Endothelial cell of umbilical vein (primary cell): Measurements from ENCODE around the gene CYTH1. TPM values are rescaled to one million over a fixed set of nuclear protein-coding genes. Genes with fewer than 3 reads are reported as not detected.

Source experiments
- BruUV-seq: library from RNA; stranded (reverse); fragments of 400-500 nt; replicated peaks from 2 replicates; lab custom pipeline; 2021; lab: Mats Ljungman, UMichigan
- CTCF ChIA-PET: fragments of 300-600, 350-600 bp; sonication (Branson Sonifier 250); formaldehyde crosslinking; loops from one replicate; lab custom pipeline; 2021; ENCODE audit warnings: antibody characterized with exemption, inconsistent platforms; lab: Charles Lee
- POLR2A ChIA-PET: fragments of 300-600, 350-600 bp; sonication (Branson Sonifier 250); formaldehyde crosslinking; loops from one replicate; lab custom pipeline; 2021; ENCODE audit warnings: antibody characterized with exemption, inconsistent platforms; lab: Charles Lee
- DNase-seq: peaks from one replicate; pipeline ENCODE4 v3.0.0-alpha.2; 2011; ENCODE audit warnings: low read depth, low spot score
- FAIRE-seq: peaks from 2 replicates; lab custom pipeline; 2011; peaks lifted over from hg19 to GRCh38; lab: Jason Lieb, UNC
- H2AFZ ChIP-seq: 2 replicates; pipeline ENCODE4 v1.6.0; 2012; ENCODE audit warnings: low read depth, low read length, control low read depth, inconsistent platforms
- H3K27ac ChIP-seq: 2 replicates; pipeline ENCODE4 v1.5.1; 2011; ENCODE audit warnings: low read depth, mild to moderate bottlenecking, control low read depth, low read length, moderate library complexity; ENCODE audit not compliant: insufficient read depth
- H3K27me3 ChIP-seq, 2 experiments: 2 replicates each; pipeline versions ENCODE4 v1.6.0 to v1.6.1; 2011; ENCODE audit warnings: low read length in 2 of 2, mixed read lengths in 1 of 2; ENCODE audit not compliant: control insufficient read depth in 2 of 2, insufficient read depth in 2 of 2
- H3K36me3 ChIP-seq, 2 experiments: 2 replicates in 1 of 2; 3 replicates in 1 of 2; pipeline ENCODE4 v1.5.1; 2011; ENCODE audit warnings: low read length in 2 of 2, mild to moderate bottlenecking in 1 of 2, moderate library complexity in 1 of 2; ENCODE audit not compliant: control insufficient read depth in 2 of 2, insufficient read depth in 2 of 2; ENCODE audit errors: extremely low read depth in 1 of 2
- H3K4me1 ChIP-seq: 3 replicates; pipeline ENCODE4 v1.5.1; 2011; ENCODE audit warnings: mild to moderate bottlenecking, low read length; ENCODE audit not compliant: control insufficient read depth, insufficient read depth; ENCODE audit errors: extremely low read depth
- H3K4me2 ChIP-seq: 2 replicates; pipeline ENCODE4 v1.6.1; 2011; ENCODE audit warnings: low read length, control low read depth, mixed read lengths; ENCODE audit not compliant: insufficient read depth
- H3K4me3 ChIP-seq, 3 experiments: fragments of 200-600 bp in 1 of 3; sonication (generic), shearing (Covaris generic) in 1 of 3; replicated peaks in 1 of 3; 2 replicates each; pipeline ENCODE4 v1.5.1; 2011 to 2016; ENCODE audit warnings: control low read depth in 3 of 3, low read length in 3 of 3, mild to moderate bottlenecking in 2 of 3, inconsistent platforms in 1 of 3, low read depth in 1 of 3, moderate library complexity in 1 of 3; ENCODE audit not compliant: insufficient read depth in 1 of 3
- H3K79me2 ChIP-seq: 2 replicates; pipeline ENCODE4 v1.6.0; 2012; ENCODE audit warnings: low read length, inconsistent platforms; ENCODE audit not compliant: control insufficient read depth, insufficient read depth
- H3K9ac ChIP-seq: replicated peaks from 2 replicates; pipeline ENCODE3; 2011; ENCODE audit warnings: low read length, control low read depth; ENCODE audit not compliant: insufficient read depth; ENCODE audit errors: extremely low read depth
- H3K9me1 ChIP-seq: replicated peaks from 3 replicates; pipeline ENCODE4 v1.6.0; 2011; ENCODE audit warnings: mild to moderate bottlenecking, low read length; ENCODE audit not compliant: control insufficient read depth, insufficient read depth; ENCODE audit errors: extremely low read depth
- H3K9me3 ChIP-seq: replicated peaks from 2 replicates; pipeline ENCODE4 v1.5.1; 2012; ENCODE audit warnings: low read length, inconsistent platforms; ENCODE audit not compliant: control insufficient read depth, insufficient read depth
- H4K20me1 ChIP-seq: replicated peaks from 2 replicates; pipeline ENCODE3; 2011; ENCODE audit warnings: mild to moderate bottlenecking, low read length; ENCODE audit not compliant: control insufficient read depth, insufficient read depth; ENCODE audit errors: extremely low read depth
- EZH2 ChIP-seq: IDR thresholded peaks from 2 replicates; pipeline ENCODE4 v1.6.1; 2012; ENCODE audit warnings: borderline replicate concordance, low read depth, mild to moderate bottlenecking, moderate library complexity, low read length, inconsistent platforms; ENCODE audit not compliant: severe bottlenecking
- FOS ChIP-seq: IDR thresholded peaks from 2 replicates; pipeline ENCODE4 v1.6.1; 2011; ENCODE audit warnings: mild to moderate bottlenecking, low read length, moderate library complexity, borderline replicate concordance; ENCODE audit not compliant: insufficient read depth
- GATA2 ChIP-seq: IDR thresholded peaks from 2 replicates; pipeline ENCODE4 v1.7.0; 2011; ENCODE audit warnings: low read depth, mild to moderate bottlenecking, moderate library complexity, mixed read lengths, low read length; ENCODE audit not compliant: insufficient read length, insufficient read depth
- JUN ChIP-seq: IDR thresholded peaks from 2 replicates; pipeline ENCODE4 v1.6.1; 2011; ENCODE audit warnings: borderline replicate concordance, low read depth; ENCODE audit not compliant: insufficient read length, insufficient read depth
- MYC ChIP-seq: IDR thresholded peaks from one replicate; pipeline ENCODE4 v1.6.1; 2011; ENCODE audit warnings: mild to moderate bottlenecking, low read depth, low read length
- POLR2A ChIP-seq: IDR thresholded peaks from 2 replicates; pipeline ENCODE4 v1.6.1; 2012; ENCODE audit warnings: low read depth, mild to moderate bottlenecking, control low read depth, low read length
- POLR2AphosphoS5 ChIP-seq: IDR thresholded peaks from 2 replicates; pipeline ENCODE4 v1.6.1; 2012; ENCODE audit warnings: low read depth, mild to moderate bottlenecking, control low read depth, low read length, moderate library complexity; ENCODE audit not compliant: insufficient read depth
- dilution Hi-C: fragments of 300-500 bp; cut with MboI; formaldehyde crosslinking; loops from one replicate; pipeline ENCODE4 v1.15.0; 2019; ENCODE audit warnings: low sequenced_read_pairs; ENCODE audit not compliant: extremely low pct_ligation_motif_present
- intact Hi-C: fragments of 100-400 bp; cut with micrococcal nuclease; formaldehyde crosslinking; loops from one replicate; pipeline ENCODE4 v1.10.0; 2022
- polyA plus RNA-seq, 4 experiments: library from polyadenylated mRNA; depleted of rRNA in 3 of 4; stranded (reverse) in 3 of 4; unstranded in 1 of 4; fragments of >200 nt; gene quantifications; 2 replicates each; pipeline versions ENCODE4 v1.2.1 to v1.2.3, GENCODE V29; 2011 to 2012; ENCODE audit warnings: missing spikeins in 1 of 4
- total RNA-seq: library from RNA; stranded (reverse); gene quantifications from 2 replicates; pipeline ENCODE4 v1.2.3, GENCODE V29; 2021
- TF ChIP-seq, protein P1 (sequence below), 2 donors: IDR thresholded peaks; 1 replicate in 1 of 2; 2 replicates in 1 of 2; pipeline ENCODE4 v1.5.1; 2011; ENCODE audit warnings: low read length in 2 of 2, mild to moderate bottlenecking in 2 of 2, moderate library complexity in 2 of 2, control low read depth in 1 of 2, inconsistent platforms in 1 of 2, low read depth in 1 of 2; ENCODE audit not compliant: insufficient read depth in 1 of 2; ENCODE audit errors: extremely low read depth in 1 of 2
- TF ChIP-seq, protein P2 (sequence below): IDR thresholded peaks from 2 replicates; pipeline ENCODE4 v1.6.1; 2011; ENCODE audit not compliant: insufficient read depth, insufficient read length

The CYTH1 gene
- total and polyA plus RNA-seq, 2 donors (not counting 3 experiments of a cell fraction or from before 2014, with no cell fraction given), result 35.9 to 49.9 TPM

DNA sequence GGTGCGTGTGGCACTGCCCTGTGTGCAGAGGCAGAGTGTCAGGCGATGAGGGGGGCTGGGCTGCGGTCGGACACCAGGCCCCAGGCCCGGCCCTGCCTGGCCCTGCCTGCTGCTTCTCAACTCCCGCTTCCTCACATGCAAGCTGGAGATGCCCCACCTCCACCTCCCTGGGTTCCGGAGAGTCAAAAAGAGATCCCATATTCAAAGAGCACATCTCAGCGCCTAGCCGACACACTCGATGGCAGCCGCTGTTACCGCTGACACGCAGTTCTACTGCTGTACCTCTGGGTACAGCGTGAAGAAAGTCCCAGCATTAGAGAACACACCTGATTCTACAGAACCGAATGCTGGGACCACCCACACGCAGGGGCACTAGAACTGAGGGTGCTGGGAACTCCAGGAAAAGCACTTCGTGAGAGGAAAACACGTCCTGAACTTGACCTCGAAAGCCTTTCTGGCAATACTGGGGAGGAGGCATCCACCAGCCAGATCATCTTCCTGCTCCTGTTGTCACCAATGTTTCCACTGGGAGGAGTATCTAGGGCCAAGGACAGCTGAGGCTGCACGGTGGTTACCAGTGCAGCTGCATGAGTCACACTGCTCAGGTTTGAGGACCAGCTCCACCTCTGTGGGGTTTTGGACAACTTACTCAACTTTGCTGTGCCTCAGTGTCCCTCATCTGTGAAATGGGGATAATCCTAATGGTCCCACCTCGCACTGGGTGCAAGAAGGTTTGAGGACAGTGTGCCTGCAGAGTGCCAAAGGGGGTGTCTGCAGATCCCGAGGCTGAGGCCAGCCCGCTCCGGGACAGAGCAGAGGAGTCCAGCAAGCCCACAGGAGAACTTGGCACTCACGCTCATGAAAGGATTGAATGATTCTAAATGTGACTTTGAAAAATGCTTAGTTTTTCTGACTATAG, 104.5 kb downstream of the CYTH1 start:
- no peak for FAIRE-seq

DNA sequence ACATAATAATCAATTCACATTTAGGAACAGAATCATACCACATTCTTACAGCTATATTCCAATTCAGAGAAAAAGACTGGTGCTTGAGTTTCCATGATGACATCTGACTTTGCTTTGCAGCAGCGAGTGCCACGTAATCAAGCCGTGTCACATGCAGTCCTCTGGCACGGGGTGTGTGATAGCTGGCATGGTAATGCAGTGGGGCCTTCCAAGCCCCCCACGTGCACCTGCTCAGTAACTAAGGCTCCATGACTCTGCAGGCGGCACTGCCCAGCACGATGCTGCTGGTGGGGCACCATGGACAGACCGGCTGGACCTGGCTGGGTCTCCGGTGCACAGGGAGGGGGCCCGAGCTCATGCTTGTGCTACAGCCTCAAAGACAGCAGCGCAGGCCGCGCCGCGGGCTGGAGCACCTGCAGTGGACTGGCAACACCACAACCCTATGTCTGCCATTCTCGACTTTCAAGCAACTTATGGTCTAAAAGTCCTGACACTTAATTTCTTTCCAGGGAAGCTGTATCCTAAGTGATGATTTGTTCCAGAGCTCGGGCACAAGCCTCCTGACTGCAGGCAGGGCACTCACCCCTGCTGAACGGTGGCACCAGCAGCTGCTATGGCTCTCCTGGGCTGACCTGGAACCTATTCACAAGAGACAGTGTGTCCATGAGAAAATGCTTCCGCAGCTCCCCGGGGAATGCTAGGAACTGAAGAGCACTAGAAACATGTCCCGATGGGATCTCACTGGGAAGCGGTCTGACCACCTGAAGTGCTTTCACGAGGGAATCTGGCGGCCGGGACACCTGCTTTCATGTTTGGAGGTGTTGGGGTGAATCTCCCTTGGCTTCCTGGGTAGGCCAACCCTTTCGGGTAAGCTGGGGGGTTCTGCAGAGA, 105.4 kb downstream of the CYTH1 start:
- FAIRE-seq (no peak), DNase-seq (no peak)
- Histone ChIP-seq H3K36me3 (peaks cover 11 to 43% of the 10 kb centered on the region in 2 experiments), H3K4me2 (no peak overlapping the region), H3K27me3 (no peaks in the 10 kb centered on the region), H3K4me3 (no peak overlapping the region), H3K27ac (no peak overlapping the region), H3K79me2 (no peaks in the 10 kb centered on the region), H3K4me1 (peaks cover 19% of the 10 kb centered on the region), H3K9me3 (no peaks in the 10 kb centered on the region), H3K9ac (no peak overlapping the region), H3K9me1 (no peaks in the 10 kb centered on the region), H2AFZ (no peak overlapping the region), H4K20me1 (no peaks in the 10 kb centered on the region)
- intact Hi-C loops, result no loop called here
- no peak for TF ChIP-seq POLR2A
- TF ChIP-seq MYC, result no peak
- TF ChIP-seq, protein P1, sequence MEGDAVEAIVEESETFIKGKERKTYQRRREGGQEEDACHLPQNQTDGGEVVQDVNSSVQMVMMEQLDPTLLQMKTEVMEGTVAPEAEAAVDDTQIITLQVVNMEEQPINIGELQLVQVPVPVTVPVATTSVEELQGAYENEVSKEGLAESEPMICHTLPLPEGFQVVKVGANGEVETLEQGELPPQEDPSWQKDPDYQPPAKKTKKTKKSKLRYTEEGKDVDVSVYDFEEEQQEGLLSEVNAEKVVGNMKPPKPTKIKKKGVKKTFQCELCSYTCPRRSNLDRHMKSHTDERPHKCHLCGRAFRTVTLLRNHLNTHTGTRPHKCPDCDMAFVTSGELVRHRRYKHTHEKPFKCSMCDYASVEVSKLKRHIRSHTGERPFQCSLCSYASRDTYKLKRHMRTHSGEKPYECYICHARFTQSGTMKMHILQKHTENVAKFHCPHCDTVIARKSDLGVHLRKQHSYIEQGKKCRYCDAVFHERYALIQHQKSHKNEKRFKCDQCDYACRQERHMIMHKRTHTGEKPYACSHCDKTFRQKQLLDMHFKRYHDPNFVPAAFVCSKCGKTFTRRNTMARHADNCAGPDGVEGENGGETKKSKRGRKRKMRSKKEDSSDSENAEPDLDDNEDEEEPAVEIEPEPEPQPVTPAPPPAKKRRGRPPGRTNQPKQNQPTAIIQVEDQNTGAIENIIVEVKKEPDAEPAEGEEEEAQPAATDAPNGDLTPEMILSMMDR (IDR thresholded peaks at IDR 0.05; ENCODE audit: extremely low read depth in 1 of 2, insufficient read depth in 1 of 2, low read depth in 1 of 2, low read length in 2 of 2), result no peak
- no peak for TF ChIP-seq GATA2
- TF ChIP-seq, protein P2, sequence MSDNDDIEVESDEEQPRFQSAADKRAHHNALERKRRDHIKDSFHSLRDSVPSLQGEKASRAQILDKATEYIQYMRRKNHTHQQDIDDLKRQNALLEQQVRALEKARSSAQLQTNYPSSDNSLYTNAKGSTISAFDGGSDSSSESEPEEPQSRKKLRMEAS, result no peak
- no peak for TF ChIP-seq EZH2
- no peak for TF ChIP-seq POLR2AphosphoS5
- TF ChIP-seq FOS, result no peak
- TF ChIP-seq JUN, result no peak
- POLR2A ChIA-PET, result no interaction called here
- BruUV-seq, result no TSS peak
- dilution Hi-C loops, result no loop called here
- CTCF ChIA-PET, result interaction anchor here (1.1 to 1.9 kb wide), 4 partner anchors 10 to 31 kb away, joined by 3 to 5 read pairs (median 4); no protein-coding TSS in a partner anchor

More for the DNA sequence above, 104.5 kb downstream of the CYTH1 start:
- H3K27me3 ChIP-seq, result no peaks in the 10 kb centered on the region
- H3K4me3 ChIP-seq, result no peak overlapping the region
- dilution Hi-C loops, result no loop called here
- H3K36me3 ChIP-seq, result peaks cover 11 to 43% of the 10 kb centered on the region in 2 experiments
- DNase-seq, result no peak
- H3K9me3 ChIP-seq, result no peaks in the 10 kb centered on the region
- ChIA-PET POLR2A (no interaction called here), CTCF (interaction anchor here (1.3 to 1.9 kb wide), 2 partner anchors 12 to 30 kb away, joined by 3 to 5 read pairs; no protein-coding TSS in a partner anchor)
- no peak overlapping the region for H3K27ac ChIP-seq
- H3K9ac ChIP-seq, result no peak overlapping the region
- TF ChIP-seq MYC, result no peak
- no TSS peak for BruUV-seq
- H3K9me1 ChIP-seq, result no peaks in the 10 kb centered on the region
- H4K20me1 ChIP-seq, result no peaks in the 10 kb centered on the region
- H3K4me2 ChIP-seq, result no peak overlapping the region
- H3K4me1 ChIP-seq, result peaks cover 19% of the 10 kb centered on the region
- intact Hi-C loops, result no loop called here
- H3K79me2 ChIP-seq, result no peaks in the 10 kb centered on the region
- H2AFZ ChIP-seq, result no peak overlapping the region
